ENCODE data around the gene NQO2.
"Not testable (repeated sequence)": the region's sequence is repeated elsewhere in the genome, so short reads cannot be mapped to it uniquely, and the experiment has no call there.

The NQO2 gene

DNA sequence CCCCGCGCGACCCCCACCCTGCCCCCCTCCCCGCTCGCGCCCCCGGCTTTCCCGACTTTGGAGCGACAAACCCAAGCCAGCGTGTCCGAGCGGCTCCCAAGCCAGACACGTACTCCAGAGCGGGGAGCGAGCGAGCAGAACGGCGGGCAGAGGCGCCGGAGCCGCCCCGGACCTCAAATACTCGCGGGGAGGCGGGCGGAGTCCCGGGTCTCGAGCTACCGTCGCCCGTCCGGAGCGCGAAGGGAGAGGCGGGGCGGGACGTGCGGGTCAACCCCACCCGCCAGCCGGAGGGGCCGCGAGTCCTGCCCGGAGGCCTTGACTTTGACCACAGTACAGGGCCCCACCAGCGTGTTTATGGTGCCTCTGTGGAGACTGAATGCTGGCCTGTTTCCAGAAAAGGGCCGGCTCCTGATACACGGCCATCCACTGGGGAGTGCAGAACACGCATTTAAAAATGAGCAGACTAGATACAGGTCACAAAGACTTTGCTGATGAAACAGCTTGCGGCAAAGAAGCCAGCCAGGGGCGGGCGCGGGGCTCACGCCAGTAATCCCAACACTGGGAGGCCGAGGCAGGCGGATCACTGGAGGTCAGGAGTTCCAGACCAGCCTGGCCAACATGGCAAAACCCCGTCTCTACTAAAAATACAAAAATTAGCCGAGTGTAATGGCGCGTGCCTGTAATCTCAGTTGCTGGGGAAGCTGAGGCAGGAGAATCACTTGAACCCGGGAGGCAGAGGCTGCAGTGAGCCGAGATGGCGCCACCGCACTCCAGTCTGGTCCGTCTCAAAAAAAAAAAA, 28.1 kb upstream of the NQO2 start, which contains the start of gene SERPINB6:
TSS of gene SERPINB6 (minus strand) at position 148 of the 799 bp plus-strand sequence. CDS start 12,235 bp downstream, outside the sequence.
- peak; percentile 47 for DNase-seq (ENCODE audit: extremely low spot score)
- CTCF ChIA-PET = interaction anchor here (0.7 to 1.5 kb wide), 3 partner anchors 18 to 94 kb away, joined by 3 to 7 read pairs (median 4); no protein-coding TSS in a partner anchor
- POLR2A ChIA-PET = interaction anchor here (1.0 to 1.6 kb wide), 6 partner anchors 9 to 19 kb away, joined by 3 to 28 read pairs (median 5); no protein-coding TSS in a partner anchor
- TF ChIP-seq SP1 (IDR thresholded peaks at IDR 0.05) (no peak), PKNOX1 (IDR thresholded peaks at IDR 0.05) (no peak), NFRKB (IDR thresholded peaks at IDR 0.05) (no peak), LEF1 (IDR thresholded peaks at IDR 0.05; ENCODE audit: borderline replicate concordance) (no peak), HDGF (IDR thresholded peaks at IDR 0.05; ENCODE audit: borderline replicate concordance) (no peak; the same call in 1 of the 2 replicates), BHLHE40 (IDR thresholded peaks at IDR 0.05; ENCODE audit: borderline replicate concordance) (no peak), L3MBTL2 (conservative IDR thresholded peaks at IDR 0.05) (peak; percentile 64), ARNT (IDR thresholded peaks at IDR 0.05) (no peak), TARDBP (IDR thresholded peaks at IDR 0.05) (peak; percentile 66; the same call in 1 of the 2 replicates), ZNF384 (IDR thresholded peaks at IDR 0.05) (no peak), FOXA1 (IDR thresholded peaks at IDR 0.05) (no peak)

DNA sequence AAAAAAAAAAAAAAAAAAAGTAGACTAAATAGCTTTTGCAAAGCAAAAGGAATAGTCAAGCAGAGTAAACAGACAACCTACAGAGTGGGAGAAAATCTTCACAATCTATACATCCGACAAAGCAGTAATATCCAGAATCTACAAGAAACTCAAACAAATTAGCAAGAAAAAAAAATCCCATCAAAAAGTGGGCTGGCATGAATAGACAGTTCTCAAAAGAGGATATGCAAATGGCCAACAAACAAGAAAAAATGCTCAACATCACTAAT, 27.5 kb upstream of the NQO2 start:
- not testable (repeated sequence) for DNase-seq (ENCODE audit: extremely low spot score)
- TF ChIP-seq ZNF384 (IDR thresholded peaks at IDR 0.05) = peak; percentile 97
- ChIA-PET CTCF (interaction anchor here (0.7 to 1.5 kb wide), 3 partner anchors 17 to 95 kb away, joined by 3 to 7 read pairs (median 4); no protein-coding TSS in a partner anchor), POLR2A (interaction anchor here (1.0 to 1.6 kb wide), 6 partner anchors 8 to 20 kb away, joined by 3 to 28 read pairs (median 5); no protein-coding TSS in a partner anchor)

DNA sequence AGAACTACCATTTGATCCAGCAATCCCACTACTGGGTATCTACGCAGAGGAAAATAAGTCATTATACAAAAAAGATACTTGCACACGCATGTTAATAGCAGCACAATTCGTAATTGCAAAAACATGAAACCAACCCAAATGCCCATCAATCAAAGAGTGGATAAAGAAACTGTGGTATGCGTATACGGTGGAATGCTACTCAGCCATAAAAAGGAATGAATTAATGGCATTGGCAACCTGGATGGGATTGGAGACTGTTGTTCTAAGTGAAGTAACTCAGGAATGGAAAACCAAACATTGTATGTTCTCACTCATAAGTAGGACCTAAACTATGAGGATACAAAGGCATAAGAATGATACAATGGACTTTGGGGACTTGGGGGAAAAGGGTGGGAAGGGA, 27.0 kb upstream of the NQO2 start:
- ChIA-PET POLR2A (interaction anchor here (1.6 kb wide), 1 partner anchor 20 kb away, joined by 6 read pairs; no protein-coding TSS in a partner anchor), CTCF (interaction anchor here (0.9 kb wide), 1 partner anchor 17 kb away, joined by 4 read pairs; no protein-coding TSS in a partner anchor)
- 0 out of 2 replicates have a peak, but pooled peaks have one; percentile 42 for TF ChIP-seq PKNOX1 (IDR thresholded peaks at IDR 0.05)
- not testable (repeated sequence) for DNase-seq (ENCODE audit: extremely low spot score)

DNA sequence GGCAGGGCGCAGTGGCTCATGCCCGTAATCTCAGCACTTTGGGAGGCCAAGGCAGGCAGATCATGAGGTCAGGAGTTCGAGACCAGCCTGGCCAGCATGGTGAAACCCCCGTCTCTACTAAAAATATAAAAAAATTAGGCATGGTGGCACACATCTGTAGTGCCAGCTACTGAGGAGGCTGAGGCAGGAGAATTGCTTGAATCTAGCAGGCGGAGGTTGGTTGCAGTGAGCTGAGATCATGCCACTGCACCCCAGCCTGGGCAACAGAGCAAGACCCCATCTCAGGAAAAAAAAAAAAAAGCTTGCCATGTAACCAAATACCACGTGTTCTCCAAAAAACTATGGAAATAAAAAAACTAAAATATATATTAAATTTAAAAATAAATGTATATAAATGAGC, 26.5 kb upstream of the NQO2 start:
- DNase-seq (ENCODE audit: extremely low spot score); POLR2A ChIA-PET: not testable (repeated sequence)
- CTCF ChIA-PET = interaction anchor here (0.6 kb wide), 1 partner anchor 117 kb away, joined by 8 read pairs; no protein-coding TSS in a partner anchor

GRCh38 chr6:2973676-2974075, 26.0 kb upstream of the NQO2 start:
- ChIA-PET CTCF (interaction anchor here (0.6 to 0.7 kb wide), 2 partner anchors 118 to 649 kb away, joined by 3 to 8 read pairs; no protein-coding TSS in a partner anchor), POLR2A (no interaction called here)

GRCh38 chr6:2976060-2976459, 23.6 kb upstream of the NQO2 start:
- no peak for DNase-seq (ENCODE audit: extremely low spot score)
- ChIA-PET POLR2A (interaction anchor here (0.8 to 2.1 kb wide), 2 partner anchors 10 to 13 kb away, joined by 4 to 8 read pairs; no protein-coding TSS in a partner anchor), CTCF (no interaction called here)
- TF ChIP-seq TARDBP (IDR thresholded peaks at IDR 0.05) = no peak

More at GRCh38 chr6:2973676-2974075, 26.0 kb upstream of the NQO2 start:
- DNase-seq (ENCODE audit: extremely low spot score) = no peak
- no peak for TF ChIP-seq CTBP1 (IDR thresholded peaks at IDR 0.05; ENCODE audit: borderline replicate concordance)
- no peak for TF ChIP-seq SP1 (IDR thresholded peaks at IDR 0.05)
- no peak for TF ChIP-seq LEF1 (IDR thresholded peaks at IDR 0.05; ENCODE audit: borderline replicate concordance)
- TF ChIP-seq HDGF (IDR thresholded peaks at IDR 0.05; ENCODE audit: borderline replicate concordance) = no peak
- no peak for TF ChIP-seq L3MBTL2 (conservative IDR thresholded peaks at IDR 0.05)
- TF ChIP-seq TARDBP (IDR thresholded peaks at IDR 0.05) = no peak
- TF ChIP-seq FOXA1 (IDR thresholded peaks at IDR 0.05) = no peak
- TF ChIP-seq FOXK2 (IDR thresholded peaks at IDR 0.05) = no peak
- TF ChIP-seq ZNF384 (IDR thresholded peaks at IDR 0.05) = no peak
- TF ChIP-seq ARNT (IDR thresholded peaks at IDR 0.05) = no peak
- TF ChIP-seq FOXM1 (IDR thresholded peaks at IDR 0.05; ENCODE audit: borderline replicate concordance) = no peak
- TF ChIP-seq NFRKB (IDR thresholded peaks at IDR 0.05) = no peak
- no peak for TF ChIP-seq PKNOX1 (IDR thresholded peaks at IDR 0.05)
- TF ChIP-seq ELF4 (IDR thresholded peaks at IDR 0.05) = no peak

- POLR2A ChIA-PET = no interaction called here
- no peak for DNase-seq (ENCODE audit: extremely low spot score)
These were observed 23.1 kb upstream of the NQO2 start for GRCh38 chr6:2976571-2977085.

More at GRCh38 chr6:2976571-2977085, 23.1 kb upstream of the NQO2 start:
- TF ChIP-seq PKNOX1 (IDR thresholded peaks at IDR 0.05) = no peak
- no peak for TF ChIP-seq FOXK2 (IDR thresholded peaks at IDR 0.05)
- TF ChIP-seq NFRKB (IDR thresholded peaks at IDR 0.05) = no peak
- no peak for TF ChIP-seq SUZ12 (IDR thresholded peaks at IDR 0.05)
- no peak for TF ChIP-seq ZNF384 (IDR thresholded peaks at IDR 0.05)
- TF ChIP-seq HDGF (IDR thresholded peaks at IDR 0.05; ENCODE audit: borderline replicate concordance) = no peak
- no peak for TF ChIP-seq FOXM1 (IDR thresholded peaks at IDR 0.05; ENCODE audit: borderline replicate concordance)
- TF ChIP-seq ELF4 (IDR thresholded peaks at IDR 0.05) = no peak
- CTCF ChIA-PET = interaction anchor here (0.6 kb wide), 1 partner anchor 130 kb away, joined by 3 read pairs; no protein-coding TSS in a partner anchor
